ENCODE results near the gene RNASEH2B.

The RNASEH2B gene

GRCh38 chr13:50911081-50911631, 1.6 kb downstream of the RNASEH2B start:
- Histone ChIP-seq H2AFZ (ENCODE audit: low read depth) (peak overlapping the region; percentile 87; the same call in 1 of the 2 replicates), H3K27ac (peak overlapping the region; percentile 97), H3K4me1 (ENCODE audit: low read depth, poor library complexity, severe bottlenecking) (peaks cover 37% of the 10 kb centered on the region), H3K4me3 (IDR thresholded peaks at IDR 0.05; ENCODE audit: insufficient read depth, low read depth, low read length) (no peak overlapping the region), H3K9ac (peak overlapping the region; percentile 99), H3K79me2 (ENCODE audit: insufficient read depth, low read depth) (peaks cover 57% of the 10 kb centered on the region), H3K36me3 (ENCODE audit: insufficient read depth) (no peaks in the 10 kb centered on the region), H3K4me2 (peak overlapping the region; percentile 50), H3K27me3 (ENCODE audit: insufficient read depth, low read depth) (no peaks in the 10 kb centered on the region), H4K20me1 (ENCODE audit: insufficient read depth) (no peaks in the 10 kb centered on the region)
- no peak for TF ChIP-seq CTCF (conservative IDR thresholded peaks at IDR 0.05; ENCODE audit: low read depth, low read length)

GRCh38 chr13:50911937-50912795, 2.6 kb downstream of the RNASEH2B start:
- H2AFZ ChIP-seq (ENCODE audit: low read depth) = no peak overlapping the region
- peak overlapping the region; percentile 99; the same call in 1 of the 2 replicates for H3K9ac ChIP-seq
- peaks cover 62% of the 10 kb centered on the region for H3K79me2 ChIP-seq (ENCODE audit: insufficient read depth, low read depth)
- peak overlapping the region; percentile 97; the same call in 1 of the 2 replicates for H3K27ac ChIP-seq
- peaks cover 47% of the 10 kb centered on the region for H3K4me1 ChIP-seq (ENCODE audit: low read depth, poor library complexity, severe bottlenecking)
- H4K20me1 ChIP-seq (ENCODE audit: insufficient read depth) = no peaks in the 10 kb centered on the region
- no peak overlapping the region for H3K4me3 ChIP-seq (IDR thresholded peaks at IDR 0.05; ENCODE audit: insufficient read depth, low read depth, low read length)
- H3K27me3 ChIP-seq (ENCODE audit: insufficient read depth, low read depth) = no peaks in the 10 kb centered on the region
- no peaks in the 10 kb centered on the region for H3K36me3 ChIP-seq (ENCODE audit: insufficient read depth)
- TF ChIP-seq CTCF (conservative IDR thresholded peaks at IDR 0.05; ENCODE audit: low read depth, low read length) = peak; percentile 75
- peak overlapping the region; percentile 50 for H3K4me2 ChIP-seq

- Histone ChIP-seq H2AFZ (ENCODE audit: low read depth) (no peak overlapping the region), H3K27me3 (ENCODE audit: insufficient read depth, low read depth) (no peaks in the 10 kb centered on the region), H3K4me2 (no peak overlapping the region), H3K4me3 (IDR thresholded peaks at IDR 0.05; ENCODE audit: insufficient read depth, low read depth, low read length) (no peak overlapping the region), H4K20me1 (ENCODE audit: insufficient read depth) (no peaks in the 10 kb centered on the region), H3K9ac (no peak overlapping the region), H3K4me1 (ENCODE audit: low read depth, poor library complexity, severe bottlenecking) (peaks cover 50% of the 10 kb centered on the region), H3K79me2 (ENCODE audit: insufficient read depth, low read depth) (peaks cover 68% of the 10 kb centered on the region), H3K36me3 (ENCODE audit: insufficient read depth) (no peaks in the 10 kb centered on the region), H3K27ac (no peak overlapping the region)
- TF ChIP-seq CTCF (conservative IDR thresholded peaks at IDR 0.05; ENCODE audit: low read depth, low read length) = no peak
Observed at GRCh38 chr13:50912851-50913250, 3.3 kb downstream of the RNASEH2B start.

- Histone ChIP-seq H3K36me3 (ENCODE audit: insufficient read depth) (no peaks in the 10 kb centered on the region), H3K79me2 (ENCODE audit: insufficient read depth, low read depth) (peaks cover 69% of the 10 kb centered on the region), H3K27me3 (ENCODE audit: insufficient read depth, low read depth) (no peaks in the 10 kb centered on the region), H3K4me2 (no peak overlapping the region), H3K4me3 (IDR thresholded peaks at IDR 0.05; ENCODE audit: insufficient read depth, low read depth, low read length) (no peak overlapping the region), H3K27ac (no peak overlapping the region), H3K4me1 (ENCODE audit: low read depth, poor library complexity, severe bottlenecking) (peaks cover 38% of the 10 kb centered on the region), H3K9ac (no peak overlapping the region), H4K20me1 (ENCODE audit: insufficient read depth) (no peaks in the 10 kb centered on the region), H2AFZ (ENCODE audit: low read depth) (no peak overlapping the region)
- no peak for TF ChIP-seq CTCF (conservative IDR thresholded peaks at IDR 0.05; ENCODE audit: low read depth, low read length)
Observed at GRCh38 chr13:50914176-50914700, 4.6 kb downstream of the RNASEH2B start.
